Measurements from ENCODE around the gene MFSD12. TPM values are rescaled to one million over a fixed set of nuclear protein-coding genes. Genes with fewer than 3 reads are reported as not detected.
A peak's percentile ranks its signal among the peaks of the same experiment; 100 is the strongest.
"Not testable (repeated sequence)": the region's sequence is repeated elsewhere in the genome, so short reads cannot be mapped to it uniquely, and the experiment has no call there.

MFSD12 gene
- total RNA-seq, 1 donor from 2014 or later, result 53.8 TPM

DNA sequence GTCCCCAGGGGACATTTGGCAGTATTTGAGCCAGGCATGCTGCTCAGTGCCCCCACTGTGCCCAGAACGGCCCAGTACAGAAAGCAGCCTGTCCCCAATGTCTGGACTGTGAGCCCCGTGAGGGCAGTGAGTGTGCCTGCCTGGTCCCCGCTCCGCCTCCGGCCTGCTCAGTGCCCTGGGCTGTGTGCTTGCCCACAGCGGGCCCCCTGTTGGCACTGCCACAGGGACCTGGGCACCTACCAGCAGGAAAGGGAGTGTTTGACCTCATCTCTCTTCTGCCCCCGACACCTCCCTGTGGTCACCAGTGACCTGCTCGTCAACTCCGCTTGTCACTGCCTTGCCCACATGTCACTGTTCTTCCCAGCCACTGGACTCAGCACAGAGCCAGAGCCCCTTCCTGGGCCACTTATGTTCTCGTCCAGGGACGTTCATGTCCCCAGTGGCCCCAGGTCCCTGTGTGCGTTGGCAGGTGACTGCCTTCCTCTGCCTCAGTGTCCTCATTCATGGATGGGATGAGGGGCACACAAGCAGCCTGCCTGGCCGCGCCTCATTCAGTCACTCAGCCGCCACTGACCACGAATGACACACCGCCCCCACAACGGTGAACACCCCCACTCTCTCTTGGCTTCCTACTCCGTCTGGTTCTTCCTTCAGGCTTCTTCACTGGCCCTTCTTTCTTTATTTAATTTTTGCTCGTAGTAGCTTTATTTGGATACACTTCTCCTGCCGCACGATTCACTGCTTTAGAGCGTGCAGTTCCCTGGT is 48.4 kb downstream of the MFSD12 start:
- no peak for DNase-seq (ENCODE audit: low read depth in 2 of 2)

DNA sequence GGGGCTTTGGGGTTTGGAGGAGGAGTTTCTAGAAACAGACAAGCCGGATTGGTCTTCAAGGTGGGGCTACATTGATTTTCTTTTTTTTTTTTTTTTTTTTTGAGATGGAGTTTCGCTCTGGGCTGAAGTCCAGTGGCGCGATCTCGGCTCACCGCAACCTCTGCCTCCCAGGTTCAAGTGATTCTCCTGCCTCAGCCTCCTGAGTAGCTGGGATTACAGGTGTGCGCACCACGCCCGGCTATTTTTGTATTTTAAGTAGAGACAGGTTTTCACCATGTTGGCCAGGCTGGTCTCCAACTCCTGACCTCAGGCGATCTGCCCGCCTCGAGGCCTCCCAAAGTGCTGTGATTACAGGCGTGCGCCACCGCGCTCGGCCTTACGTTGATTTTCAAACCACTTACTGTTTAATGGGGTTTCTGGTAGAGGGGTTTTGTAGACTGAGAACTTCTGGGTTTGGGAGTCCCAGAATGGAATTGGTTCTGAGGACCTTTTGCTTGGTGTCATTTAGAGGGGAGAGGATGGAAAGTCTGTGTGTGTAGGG is 49.2 kb downstream of the MFSD12 start:
- not testable (repeated sequence) for DNase-seq (ENCODE audit: low read depth in 2 of 2)

DNA sequence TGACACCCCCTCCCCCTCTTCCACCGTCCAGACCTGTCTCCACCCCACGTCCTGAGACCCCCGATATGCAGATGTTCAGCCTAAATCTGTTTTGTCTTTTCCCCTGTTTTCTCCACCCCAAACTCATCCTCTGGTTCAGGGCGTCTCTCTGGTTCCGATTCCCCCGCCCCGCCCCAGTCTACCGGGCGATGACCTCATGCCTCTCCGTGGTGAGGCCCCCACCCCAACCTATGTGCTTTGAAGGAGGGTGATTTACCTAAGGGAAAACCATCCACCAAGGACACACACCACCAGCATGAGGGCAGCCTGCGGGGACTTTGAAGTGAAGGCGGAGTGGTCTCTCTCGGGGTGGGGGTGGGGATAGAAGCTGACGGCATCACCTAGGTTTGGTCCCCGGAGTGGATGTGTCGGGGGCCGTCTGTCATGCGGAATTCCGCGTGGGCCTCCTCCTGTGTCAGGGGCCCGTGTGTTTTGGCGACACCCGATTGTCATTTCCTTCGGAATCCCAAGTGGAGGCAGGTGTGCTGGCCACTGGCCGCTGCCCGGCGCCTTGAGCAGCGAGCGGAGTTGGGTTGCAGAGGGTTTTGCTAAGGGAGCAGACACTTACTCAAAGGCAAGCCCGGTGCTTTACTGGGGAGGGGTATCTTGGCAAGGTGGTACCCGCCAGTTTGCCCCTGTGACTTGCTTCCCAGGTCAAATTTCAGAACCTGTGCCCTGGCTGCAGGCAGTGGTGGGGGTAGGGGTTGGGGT is 49.8 kb downstream of the MFSD12 start:
- DNase-seq (ENCODE audit: low read depth in 2 of 2), result peak in 1 of 2 donors; percentile 25

DNA sequence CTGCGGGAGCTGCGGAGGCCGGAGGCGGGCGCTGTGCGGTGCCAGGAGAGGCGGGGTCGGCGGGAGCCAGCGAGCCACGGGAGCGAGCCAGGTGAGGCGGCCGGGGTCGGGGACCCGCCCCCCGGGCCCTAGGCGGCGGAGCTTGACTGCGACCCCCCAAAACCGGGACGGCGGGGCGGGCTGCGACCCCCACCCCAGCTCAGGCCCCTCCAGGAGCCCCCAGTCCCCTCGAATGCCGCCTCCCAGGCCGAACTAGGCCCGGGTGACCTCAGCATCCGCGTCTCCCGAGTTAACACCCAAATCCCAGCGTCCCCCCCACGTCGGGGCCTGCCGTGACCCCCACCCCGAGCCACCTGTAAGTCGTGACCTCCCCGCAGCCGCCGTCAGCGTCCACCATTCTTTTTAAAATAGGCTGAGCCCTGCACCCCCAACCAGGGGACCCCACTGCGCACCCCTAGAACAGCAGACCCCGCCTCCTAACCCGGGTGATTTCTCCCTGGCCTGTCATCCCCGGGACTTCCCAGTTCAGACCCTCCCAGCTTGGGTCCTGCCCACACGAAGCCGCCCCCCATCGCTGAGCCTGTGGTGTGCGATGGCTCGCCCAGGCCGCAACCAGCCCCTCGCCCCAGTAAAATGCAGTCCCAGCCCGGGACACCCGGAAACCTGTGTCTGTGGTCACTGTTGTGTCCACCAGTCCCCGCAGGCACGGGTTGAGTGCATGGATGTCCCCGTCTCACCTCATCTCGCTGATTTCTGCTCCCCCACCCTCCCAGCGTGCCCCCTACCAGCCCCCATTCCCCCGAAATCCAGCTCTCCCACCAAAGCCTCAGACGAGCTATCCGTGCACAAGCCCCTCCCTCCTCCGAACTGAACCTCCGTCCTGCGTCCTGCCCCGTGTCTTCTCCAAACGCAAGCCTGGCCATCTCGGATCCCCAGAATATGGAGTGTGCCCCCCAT is 50.7 kb downstream of the MFSD12 start:
- peak in 1 of 2 donors; percentile 35 for DNase-seq (ENCODE audit: low read depth in 2 of 2)

DNA sequence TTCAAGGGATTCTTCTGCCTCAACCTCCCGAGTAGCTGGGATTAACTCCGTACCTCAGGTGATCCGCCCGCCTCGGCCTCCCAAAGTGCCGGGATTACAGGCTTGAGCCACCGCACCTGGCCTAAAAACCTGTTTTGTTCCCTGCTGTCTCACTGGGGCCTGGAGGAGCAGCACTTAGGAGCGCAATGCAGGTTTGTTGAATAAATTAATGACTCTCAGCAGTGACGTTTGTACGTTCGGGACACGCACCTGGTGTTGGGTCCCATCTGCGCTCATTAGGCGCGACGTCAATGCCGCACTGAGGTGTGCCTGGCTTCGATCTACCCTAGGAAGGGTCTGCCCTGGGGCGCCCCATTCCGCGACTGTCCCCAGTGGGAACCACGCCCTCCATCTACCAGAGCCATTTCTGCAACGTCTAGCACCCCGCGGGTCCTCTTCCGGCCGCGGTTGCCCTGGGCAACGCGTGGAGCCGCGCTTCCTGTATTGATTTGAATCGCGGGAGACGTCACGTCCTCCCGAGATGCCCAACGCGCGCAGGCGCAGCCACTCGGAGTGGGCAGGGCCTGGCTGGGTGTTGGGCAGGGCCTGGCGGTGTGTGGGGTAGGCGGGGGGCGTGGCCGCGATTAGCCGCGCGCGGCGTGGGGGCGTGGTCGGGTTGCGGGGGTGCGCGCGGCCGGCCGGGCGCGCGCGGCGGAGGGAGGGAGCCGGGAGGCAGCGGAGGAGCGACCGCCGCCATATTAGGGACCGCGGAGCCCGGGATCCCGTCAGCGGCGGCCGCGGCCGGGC is 51.6 kb downstream of the MFSD12 start, which contains the start of gene FZR1:
Gene FZR1 (plus strand): TSS at position 714 of the 786 bp plus-strand sequence. CDS start 16,679 bp downstream, outside the sequence.
- peak; percentile 96 to 98 for DNase-seq (ENCODE audit: low read depth in 2 of 2)

DNA sequence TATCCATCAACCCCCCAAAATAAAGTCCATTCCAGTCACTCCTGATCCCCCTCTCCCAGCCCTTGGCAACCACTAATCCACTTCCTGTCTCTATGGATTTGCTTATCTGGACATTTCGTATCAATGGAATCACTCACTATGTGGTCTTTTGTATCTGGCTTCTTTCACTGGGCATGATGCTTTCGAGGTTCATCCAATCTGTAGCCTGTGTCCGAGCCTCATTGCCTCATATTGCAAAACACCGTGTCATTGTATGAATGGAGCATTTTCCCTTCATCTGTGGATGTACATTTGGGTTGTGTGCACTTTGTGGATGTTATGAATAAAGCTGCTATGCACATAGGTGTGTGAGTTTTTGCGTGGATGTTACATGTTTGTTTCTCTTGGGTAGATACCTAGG is 52.7 kb downstream of the MFSD12 start:
- DNase-seq (ENCODE audit: low read depth in 2 of 2), result no peak

DNA sequence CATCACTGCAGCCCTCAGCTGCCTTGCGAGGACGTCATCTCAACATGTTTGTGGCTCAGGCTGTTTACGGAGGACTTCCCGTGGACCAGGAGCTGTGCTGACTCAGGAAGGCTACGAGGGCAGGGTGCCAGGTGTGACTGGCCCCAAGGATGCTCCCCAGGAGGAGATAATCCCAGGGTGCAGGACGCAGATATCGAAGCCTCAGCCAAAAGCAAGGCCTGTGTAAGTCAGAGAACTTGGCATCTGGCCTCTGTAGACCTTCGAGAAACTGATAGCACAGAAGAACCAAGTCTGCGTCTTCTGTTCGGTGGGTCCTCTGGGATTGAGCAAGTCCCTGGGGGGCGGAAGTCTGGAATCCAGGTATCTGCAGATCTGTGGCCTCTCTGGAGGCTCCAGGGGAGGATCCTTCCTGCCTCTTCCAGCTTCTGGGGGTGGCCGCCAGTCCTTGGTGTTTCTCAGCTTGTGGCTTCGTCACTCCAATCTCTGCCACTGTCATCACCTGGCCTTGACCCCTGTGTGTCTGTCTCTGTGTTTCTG is 54.3 kb downstream of the MFSD12 start:
- DNase-seq (ENCODE audit: low read depth in 2 of 2), result no peak

DNA sequence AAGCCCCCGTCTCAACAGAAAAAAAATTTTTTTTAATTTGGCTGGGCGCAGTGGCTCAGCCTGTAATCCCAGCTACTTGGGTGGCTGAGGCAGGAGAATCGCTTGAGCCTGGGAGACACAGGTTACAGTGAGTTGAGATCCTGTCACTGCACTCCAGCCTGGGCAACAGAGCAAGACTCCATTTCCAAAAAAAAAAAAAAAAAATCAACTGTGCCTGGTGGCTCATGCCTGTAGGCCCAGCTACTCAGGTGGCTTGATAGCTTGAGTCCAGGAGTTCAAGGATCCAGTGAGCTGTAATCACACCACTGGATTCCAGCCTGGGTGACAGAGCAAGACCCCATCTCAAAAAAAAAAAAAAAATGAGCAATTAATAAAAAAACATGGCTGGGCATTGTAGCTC is 55.6 kb downstream of the MFSD12 start:
- DNase-seq (ENCODE audit: low read depth in 2 of 2), result no peak

DNA sequence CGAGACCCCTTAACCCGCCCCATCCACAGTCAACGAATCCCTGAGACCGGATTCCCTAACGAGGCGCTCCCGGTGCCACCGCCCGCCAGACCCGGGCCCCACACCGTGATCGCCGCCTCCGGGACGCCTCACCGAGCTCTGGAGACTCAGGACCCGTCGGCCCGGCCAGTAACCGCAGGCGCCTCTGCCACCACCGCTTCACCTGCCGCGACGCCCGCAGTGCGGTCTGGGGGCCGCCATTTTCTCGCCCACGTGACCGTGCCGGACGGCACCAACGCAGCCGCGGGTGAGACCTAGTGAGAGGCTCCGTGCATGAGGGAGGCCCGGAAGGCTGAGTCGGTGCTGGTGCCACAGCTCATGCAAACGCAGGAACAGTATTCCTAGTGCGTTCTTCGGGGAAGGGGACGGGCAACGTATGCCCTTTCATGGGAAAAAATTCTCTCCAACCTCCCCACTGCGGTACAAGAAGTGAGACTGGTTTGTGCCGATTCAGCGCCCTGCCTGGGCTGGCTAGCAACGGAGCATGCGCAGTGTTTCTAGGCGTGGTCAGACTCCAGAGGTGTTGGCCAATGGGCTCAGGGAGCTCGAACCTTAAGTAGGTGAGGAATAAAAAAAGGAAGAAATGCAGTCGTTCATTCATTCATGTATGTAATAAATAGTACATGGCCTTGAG is 56.8 kb downstream of the MFSD12 start, which contains the start of gene DOHH:
Gene DOHH (minus strand): TSS at position 246 of the 673 bp plus-strand sequence. CDS start 3,860 bp downstream, outside the sequence.
- DNase-seq (ENCODE audit: low read depth in 2 of 2), result peak; percentile 95 to 96

DNA sequence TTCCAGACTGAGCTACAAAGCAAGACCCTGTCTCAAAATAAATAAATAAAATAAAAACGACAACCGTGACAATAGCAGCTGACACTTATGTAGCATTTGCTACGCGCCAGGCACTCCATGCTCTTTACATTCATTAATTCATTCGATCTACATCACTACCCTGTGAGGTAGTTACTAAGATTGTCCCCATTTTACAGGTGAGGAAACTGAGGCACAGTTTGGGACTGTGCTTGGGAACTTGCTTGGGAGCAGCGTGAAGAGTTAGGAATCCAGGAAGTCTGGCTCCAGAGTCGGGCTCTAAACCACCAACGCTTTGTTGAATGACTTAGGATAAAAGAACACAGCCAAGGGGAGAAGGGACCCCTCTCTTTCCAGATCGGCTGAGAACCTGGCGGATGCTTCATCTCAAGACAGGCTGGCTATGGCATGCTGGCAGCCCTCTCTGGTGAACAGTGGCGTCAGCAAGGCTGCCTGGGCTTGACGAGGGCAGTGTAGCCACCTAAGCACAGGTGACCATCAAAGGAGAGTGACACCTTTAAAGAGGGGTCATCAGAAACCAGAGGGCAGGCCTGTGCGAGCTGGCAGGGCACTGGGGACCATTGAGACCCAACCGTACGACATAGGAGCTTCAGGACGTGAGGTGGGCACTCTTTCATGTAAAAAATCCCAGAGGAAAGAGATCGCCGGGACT is 57.5 kb downstream of the MFSD12 start:
- DNase-seq (ENCODE audit: low read depth in 2 of 2), result no peak

DNA sequence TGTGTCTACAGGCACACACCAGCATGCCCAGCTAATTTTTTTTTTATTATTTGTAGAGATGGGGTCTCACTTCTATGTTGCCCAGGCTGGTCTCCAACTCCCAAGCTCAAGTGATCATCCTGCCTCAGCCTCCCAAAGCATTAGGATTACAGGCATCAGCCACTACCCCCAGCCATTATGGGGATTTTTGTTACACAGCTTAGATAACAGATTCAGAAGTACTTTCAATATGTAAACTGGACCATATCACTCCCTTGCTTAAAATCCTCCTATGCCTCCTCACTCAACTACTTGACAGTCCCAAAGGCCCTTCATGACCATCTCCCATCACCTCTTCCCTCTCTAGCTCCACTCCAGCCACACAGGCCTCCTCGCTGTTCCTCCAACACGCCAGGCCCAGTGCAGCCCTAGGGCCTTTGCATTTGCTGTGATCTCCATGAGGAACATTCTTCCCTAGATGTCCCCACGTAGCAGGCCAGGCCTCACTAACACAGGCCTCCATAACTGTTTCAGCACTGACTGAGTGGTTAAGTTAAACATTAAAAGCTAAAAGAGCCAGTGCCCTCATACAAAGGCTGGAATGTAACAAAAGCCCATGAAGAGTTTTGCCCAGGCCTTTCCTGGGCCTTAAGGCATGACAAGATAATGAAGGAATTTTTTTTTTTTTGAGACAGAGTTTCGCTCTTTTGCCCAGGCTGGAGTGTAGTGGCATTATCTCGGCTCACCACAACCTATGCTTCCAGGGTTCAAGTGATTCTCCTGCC is 59.4 kb downstream of the MFSD12 start:
- no peak for DNase-seq (ENCODE audit: low read depth in 2 of 2)

DNA sequence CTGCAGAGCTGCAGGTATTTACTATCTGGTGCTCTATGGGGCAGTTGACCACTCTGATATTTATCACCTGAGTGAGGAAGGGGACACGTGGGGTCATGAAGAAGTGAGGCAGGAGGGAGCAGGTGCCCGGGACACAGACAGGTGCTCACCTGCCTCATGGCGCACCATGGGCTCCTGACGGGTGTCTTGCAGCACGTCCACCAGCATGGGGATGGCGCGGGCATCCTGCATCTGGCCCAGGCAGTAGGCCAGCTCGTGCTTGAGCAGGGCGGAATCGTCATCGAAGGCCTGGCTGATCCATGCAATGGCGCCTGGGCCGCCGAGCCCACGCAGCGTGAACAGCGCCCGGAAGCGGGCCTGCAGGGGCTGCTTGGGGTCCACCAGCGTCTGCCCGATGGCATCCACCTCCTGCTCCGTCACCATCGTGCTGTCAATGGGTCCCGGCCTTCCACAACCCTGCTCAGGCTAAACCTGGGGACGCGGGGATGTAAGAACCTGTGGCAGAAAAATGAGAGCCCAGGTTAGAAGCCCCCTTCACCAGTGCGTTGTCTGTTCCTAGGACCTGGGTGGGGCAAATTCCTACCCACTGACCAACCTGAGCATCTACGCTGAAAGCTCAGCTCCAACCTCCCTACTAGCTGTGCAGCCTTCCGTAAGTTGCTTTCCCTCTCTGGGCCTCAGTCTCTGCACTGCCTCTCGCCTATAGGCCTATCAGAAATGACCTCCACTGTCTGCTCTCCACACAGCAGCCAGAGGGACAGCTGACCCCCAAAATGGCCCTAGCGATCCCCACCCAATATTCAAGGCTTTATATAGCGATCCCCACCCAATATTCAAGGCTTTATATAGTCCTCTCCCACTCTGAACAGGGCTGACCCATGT is 60.8 kb downstream of the MFSD12 start:
- DNase-seq (ENCODE audit: low read depth in 2 of 2), result no peak

DNA sequence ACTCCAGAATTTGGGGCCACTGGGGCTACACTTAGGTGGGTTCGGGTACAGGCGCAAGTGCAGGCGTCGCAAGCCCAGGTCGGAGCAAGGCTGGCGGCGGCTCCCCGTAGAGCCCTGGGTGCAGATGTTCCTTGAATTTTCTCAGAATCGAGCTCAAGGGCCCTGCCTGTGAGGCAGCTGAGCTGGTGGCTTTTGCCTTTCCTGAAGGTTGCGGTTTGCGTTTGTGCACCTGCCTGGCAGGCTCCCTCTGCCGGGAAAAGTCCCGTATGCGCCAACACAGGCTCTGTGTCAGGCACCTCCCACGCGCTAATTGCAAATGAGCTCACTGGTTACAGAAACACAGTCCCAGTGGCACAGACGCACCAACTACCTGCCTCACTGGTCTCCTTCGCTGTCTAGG is 62.8 kb downstream of the MFSD12 start:
- DNase-seq (ENCODE audit: low read depth in 2 of 2), result no peak
